NCI-H446 (cell line): ENCODE measurements around the gene PYM1.
A peak's percentile ranks its signal among the peaks of the same experiment; 100 is the strongest.
"Not testable (repeated sequence)": the region's sequence is repeated elsewhere in the genome, so short reads cannot be mapped to it uniquely, and the experiment has no call there.

ENCODE experiments used
- DNase-seq, 2 experiments: peaks; one replicate each; lab custom pipeline; 2025; lab: John Stamatoyannopoulos, UW

The PYM1 gene

GRCh38 chr12:55938826-55939501 lies 11.3 kb upstream of the PYM1 start:
- no peak for DNase-seq

GRCh38 chr12:55937981-55938380 lies 10.3 kb upstream of the PYM1 start:
- no peak for DNase-seq

- DNase-seq = no peak
These were observed 8.1 kb upstream of the PYM1 start for GRCh38 chr12:55935738-55936151.

DNA sequence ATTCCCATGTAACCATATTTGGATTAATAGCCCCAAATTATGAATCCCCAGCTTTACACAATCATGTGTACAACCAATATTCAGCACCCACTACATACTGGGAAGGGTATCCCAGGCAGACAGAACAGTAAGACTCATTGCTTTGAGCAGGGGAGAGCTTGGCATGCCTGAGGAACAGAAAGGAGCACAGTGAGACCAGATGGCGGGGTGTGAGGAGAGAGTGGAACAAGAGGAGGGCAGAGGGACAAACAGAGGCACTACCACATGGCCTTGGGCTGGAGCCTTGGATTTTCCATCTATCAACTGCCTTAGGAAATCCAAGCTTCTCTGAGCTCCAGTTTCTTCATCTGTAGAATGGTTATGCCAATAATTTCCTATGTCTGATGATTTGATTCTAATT lies 7.1 kb upstream of the PYM1 start:
- no peak for DNase-seq

DNA sequence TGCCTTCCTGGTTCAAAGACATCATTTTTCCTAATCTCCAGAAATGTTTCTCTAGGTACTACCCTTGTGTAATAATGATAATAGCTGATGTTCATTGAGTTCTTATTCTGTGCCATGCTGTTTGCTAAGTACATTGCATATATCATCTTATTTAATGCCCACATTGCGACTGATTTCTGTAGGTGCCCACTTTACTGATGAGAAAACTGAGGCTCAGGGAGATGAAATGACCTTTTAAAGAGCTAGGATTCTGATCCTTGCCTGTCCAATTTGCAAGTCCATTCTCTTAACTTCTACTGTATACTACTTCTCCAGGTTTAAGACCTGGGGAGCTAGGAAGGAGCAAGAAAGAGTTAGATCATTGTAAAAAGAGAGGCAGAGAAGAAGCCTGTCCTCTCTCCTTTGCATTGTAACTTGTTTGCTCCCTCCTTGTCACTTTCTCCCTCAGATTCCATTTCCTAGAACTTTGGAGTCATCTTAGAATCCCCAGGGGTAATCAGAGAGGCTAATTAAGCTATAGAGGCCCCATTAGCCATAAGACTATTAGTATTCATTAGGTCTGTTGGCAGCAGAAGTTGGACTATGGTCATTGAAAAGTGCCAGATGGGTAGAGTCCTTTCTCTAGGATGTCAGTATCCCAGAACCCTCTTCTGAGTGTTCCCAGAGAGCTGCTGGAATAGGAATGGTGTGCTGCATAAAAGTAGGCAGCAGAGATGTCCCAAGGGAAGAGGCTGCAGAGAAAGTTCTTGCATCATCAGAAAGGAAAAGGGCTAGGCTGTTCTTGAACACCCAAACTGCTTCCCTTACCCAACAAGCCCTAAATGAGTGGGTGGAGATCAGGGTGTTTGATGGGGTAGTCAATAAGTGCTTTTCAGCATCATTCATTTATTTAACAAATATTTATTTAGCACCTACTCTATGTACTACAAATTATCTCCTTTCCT lies 6.4 kb upstream of the PYM1 start:
- no peak for DNase-seq

DNA sequence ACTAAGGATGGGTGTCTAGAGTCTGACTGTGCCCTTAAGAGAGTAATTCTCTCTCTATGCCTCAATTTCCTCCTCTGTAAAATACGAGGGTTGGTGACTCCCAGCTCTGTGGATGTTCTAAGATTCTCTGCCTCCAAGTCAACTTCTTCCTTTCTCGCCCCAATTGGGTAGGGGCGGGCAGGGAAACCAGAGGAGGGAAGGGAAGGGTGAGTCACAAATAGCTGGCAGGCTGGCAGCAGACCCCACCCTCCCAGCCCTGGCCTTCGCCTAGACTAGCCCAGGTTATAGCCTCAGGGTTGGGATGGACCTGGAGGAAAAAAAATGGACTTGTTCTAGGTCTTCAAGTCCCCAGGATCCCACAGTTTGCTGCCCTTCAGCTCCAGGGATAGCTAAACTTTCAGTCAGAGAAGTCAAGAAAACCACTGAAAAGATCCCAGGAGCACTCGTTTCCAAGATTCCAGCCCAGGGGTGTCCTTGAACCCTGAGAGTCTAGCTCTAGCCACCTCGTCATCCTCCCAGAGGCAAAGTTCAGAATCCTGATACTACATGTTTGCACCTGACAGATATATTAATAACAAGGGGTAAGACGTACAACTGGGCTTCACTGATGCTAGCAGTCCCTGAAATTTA lies 5.6 kb upstream of the PYM1 start:
- no peak for DNase-seq

DNA sequence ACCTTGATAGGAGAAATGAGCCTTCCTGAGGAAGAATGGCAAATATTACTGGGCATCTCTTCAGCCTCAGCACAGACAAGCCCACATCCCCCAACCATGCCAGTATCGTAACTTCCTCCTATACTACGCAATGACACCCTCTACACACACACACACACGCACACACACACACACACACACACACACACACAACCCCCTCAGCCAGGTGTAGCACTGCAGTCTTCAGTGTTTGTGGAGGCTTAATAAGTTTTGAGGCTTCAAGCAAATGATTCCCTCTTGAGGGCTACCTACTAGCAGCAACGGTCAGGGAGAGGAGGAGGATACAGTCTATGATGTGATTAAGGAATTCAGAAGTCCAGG lies 4.8 kb upstream of the PYM1 start:
- DNase-seq = no peak

- peak in 1 of 2 experiments; percentile 42 for DNase-seq
These were observed 4.3 kb upstream of the PYM1 start for GRCh38 chr12:55931780-55932550.

- no peak for DNase-seq
These were observed 3.7 kb upstream of the PYM1 start for GRCh38 chr12:55931317-55931779.

GRCh38 chr12:55930771-55931316 lies 3.1 kb upstream of the PYM1 start, which contains the start of gene DGKA:
Gene DGKA, plus strand, starts transcription at chr12:55931162. Its CDS starts 5,342 bp downstream, at chr12:55936504.
- DNase-seq = peak in 1 of 2 experiments; percentile 71

DNA sequence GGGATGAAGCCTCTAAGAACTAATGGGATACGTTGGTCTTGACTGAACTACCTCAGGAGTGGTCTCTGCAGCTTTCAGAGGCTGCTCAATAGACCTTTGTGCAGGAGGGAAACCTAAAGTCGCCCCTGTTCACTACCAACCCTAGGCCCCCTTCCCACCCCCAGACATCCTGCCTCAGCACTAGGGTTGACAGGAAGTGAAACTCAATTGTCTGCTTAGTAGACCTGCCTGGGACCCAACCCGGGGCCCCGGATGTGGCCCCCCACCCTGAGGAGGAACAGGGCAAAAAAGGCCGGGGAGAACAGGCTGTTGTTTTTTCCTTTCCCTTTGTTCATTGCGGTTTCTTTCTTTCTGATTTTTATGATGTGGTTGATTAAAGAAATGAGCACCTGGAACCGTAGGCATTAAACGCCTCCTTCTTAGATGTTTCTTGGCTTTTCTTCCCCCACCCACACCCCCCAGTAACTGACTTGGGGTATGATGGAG lies 1.7 kb upstream of the PYM1 start:
- no peak for DNase-seq

DNA sequence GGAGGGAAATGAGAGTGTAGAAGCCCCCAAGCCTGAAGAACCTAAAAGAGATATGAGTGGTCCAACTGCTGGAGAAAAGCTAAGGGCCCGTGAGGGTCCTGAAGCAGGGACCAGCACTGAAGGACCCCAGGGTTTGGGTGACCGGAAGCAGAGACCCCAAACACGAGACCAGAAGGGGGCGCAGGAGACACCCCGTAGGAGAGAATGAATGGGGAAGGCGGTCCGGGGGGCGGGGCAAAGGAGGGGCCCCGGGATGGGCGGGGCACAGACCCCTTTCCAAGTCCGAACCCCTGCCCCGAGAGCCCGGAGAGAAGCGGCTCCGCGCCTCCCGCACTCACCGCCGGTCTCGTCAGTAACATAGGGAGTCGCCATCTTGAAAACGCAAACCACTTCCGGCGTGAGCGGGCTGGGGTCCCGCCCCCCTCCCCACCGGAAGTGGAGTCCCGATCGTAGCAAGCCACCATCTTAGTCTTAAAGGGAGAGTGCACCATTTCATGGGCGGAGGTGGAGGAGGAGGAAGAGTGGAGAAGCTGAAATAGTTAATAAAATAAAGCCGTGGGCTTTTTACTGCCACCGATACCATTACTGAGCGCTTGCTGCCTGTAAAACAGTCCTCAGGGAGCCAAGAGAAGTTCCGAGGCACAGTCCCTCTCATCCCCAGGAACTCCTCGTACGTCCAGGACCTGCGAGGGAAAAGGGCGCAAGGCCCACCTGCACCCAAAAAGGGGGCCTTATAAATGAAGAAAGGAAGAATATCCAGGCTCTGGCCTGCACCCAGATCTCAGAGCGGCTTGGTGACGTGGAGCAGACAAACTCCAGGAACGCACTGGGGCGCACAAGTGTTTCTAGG lies 731 bp downstream of the PYM1 start:
- peak; percentile 92 to 94 for DNase-seq

DNA sequence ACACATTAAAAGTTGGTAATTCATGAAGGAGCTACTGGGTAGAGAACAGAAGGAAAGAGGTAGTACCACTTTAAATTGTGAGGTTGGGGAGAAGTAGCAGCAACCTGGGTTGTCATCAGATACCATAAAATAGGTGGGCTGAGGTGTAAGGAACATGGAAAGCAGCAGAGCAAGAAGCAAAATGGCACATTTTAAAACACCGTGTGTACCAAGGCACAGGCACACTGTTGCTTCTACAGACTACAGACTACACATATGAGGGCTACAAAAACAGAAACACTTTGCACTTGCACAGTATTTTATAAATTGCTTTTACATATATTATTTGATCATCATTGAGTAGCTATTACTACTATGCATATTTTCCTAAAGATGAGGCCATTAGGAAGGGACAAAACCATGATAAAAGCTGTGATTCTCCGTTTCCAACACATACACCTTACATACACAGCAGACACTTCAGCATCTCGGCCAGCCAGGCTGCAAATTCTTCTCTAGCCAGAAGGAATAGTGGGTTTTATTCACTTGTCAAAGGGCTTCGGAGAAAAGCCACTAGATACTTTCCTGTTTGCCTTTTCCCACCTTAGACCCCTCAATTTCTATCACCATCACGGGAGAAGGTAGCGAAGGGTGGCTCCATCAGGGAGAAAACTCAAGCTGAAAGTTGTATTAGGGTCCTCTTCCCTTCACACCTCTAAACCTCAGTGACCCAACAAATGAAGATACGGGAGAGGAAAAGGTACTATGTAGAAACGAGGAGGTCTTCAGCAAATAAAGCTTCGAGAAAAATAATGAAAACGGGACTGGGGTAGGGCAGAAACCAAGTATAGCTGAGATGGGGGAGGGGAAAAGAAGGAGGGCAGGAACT lies 1.6 kb downstream of the PYM1 start:
- no peak for DNase-seq

GRCh38 chr12:55925371-55925770 lies 2.3 kb downstream of the PYM1 start:
- DNase-seq = no peak

DNA sequence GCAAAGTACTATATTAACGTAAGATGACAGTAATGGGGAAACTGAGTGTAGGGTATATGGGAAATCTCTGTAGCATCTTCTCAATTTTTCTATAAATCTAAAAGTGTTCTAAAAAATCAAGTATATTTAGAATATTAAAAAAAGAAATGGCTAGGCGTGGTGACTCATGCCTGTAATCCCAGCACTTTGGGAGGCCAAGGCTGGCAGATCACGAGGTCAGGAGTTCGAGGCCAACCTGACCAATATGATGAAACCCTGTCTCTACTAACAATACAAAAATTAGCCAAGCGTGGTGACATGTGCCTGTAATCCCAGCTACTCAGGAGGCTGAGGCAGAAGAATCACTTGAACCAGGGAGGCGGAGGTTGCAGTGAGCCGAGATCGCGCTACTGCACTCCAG lies 4.0 kb downstream of the PYM1 start:
- DNase-seq = not testable (repeated sequence)

DNA sequence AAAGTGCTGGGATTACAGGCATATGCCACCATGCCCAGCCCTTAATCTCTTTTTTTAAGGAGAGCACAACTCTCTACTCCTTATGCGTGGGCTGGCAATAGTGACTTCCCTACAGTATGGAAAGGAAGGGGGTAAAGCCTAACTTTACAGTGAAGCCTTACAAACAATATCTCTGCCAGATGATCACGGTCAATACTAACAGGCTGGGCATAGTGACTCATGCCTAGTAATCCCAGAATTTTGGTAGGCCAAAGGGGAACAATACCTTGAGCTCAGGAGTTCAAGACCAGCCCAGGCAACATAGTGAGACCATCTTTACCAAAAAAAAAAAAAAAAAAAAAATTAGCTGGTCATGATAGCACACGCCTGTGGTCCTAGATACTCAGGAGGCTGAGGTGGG lies 5.6 kb downstream of the PYM1 start:
- no peak for DNase-seq

DNA sequence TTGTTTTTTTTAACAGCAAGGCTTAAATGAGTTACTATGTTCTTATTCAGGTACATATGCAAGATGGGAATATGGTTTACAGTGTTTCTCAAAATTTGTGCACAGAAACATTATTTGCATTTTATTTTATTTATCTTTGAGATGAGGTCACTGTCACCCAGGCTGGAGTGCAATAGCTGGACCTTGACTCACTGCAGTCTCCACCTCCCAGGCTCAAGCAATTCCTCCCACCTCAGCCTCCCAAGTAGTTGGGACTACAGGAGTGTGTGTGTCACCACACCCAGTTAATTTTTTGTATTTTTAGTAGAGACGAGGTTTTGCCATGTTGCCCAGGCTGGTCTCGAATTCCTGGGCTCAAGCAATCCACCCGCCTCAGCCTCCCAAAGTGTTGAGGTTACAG lies 8.7 kb downstream of the PYM1 start:
- DNase-seq = not testable (repeated sequence)

- DNase-seq = no peak
These were observed 12.2 kb downstream of the PYM1 start for GRCh38 chr12:55915482-55915859.

DNA sequence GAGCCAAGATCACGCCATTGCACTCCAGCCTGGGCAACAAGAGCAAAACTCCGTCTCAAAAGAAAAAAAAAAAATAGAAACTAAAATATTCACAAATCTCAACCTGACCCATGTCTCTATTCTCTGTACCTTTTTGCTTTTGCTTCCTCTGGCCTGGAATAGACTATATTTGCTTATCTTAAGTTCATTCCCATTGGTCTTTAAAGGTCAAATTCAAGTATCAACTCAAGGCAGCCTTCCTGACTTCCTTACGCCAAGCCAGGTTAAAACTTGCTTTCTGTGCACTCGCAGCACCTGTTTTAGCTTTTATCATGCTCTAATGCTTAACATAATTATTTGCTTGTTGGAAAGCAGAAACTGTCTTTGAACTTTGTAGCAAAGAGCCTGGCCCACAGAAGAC lies 14.8 kb downstream of the PYM1 start:
- no peak for DNase-seq

DNA sequence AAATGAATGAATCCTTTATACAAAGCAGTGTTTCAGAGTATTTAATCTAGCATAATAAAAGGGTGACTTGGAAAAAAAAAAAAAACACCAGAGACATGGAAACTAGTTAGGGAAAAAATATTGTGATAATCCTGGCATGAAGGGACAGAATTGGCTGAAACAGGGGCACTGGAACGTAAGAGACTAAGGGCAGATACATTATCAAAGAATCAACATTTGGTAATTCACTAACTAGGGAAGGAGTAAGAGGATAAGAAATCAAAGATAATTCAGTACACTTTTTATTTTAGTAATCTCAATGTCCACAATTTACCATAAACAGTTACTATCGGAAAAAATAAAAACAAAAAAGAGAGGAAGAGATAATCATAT lies 18.2 kb downstream of the PYM1 start:
- no peak for DNase-seq
